ENCODE data around the gene STH.

GRCh38 chr17:46029627-46030026 is 30.6 kb downstream of the STH start:
- TF ChIP-seq CTCF (IDR thresholded peaks at IDR 0.05 in 8 of 11, conservative IDR thresholded peaks at IDR 0.05 in 3 of 11) (no peak), POLR2AphosphoS5 (IDR thresholded peaks at IDR 0.05) (no peak), POLR2A (IDR thresholded peaks at IDR 0.05) (no peak)
